Measurements from ENCODE around the gene SORCS2.

Gene SORCS2

DNA sequence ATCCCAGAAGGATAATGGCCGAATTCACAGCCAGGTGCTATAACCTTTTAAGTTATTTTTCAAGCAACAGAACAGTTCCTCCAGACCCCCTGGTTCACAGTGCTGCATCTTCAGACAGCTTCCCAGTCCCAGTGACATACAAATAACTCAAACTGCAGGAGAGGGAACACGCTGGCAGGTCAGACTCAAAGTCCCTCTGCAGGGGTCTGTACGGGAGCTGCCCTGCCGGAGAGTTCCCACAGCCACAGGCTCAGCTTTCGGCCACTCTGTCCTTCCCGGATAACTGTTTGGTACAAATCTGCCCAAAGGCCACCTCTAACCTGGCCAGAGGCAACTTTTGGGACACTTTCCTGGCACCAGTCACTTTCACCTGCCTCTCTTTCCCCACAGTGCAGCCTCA is 517.1 kb downstream of the SORCS2 start:
- H3K36me3 ChIP-seq (ENCODE audit: insufficient read depth, low read length), result no peaks in the 10 kb centered on the region
- WGBS, result 86% methylated on average over 6 of the region's 6 CpGs
- H3K4me1 ChIP-seq (ENCODE audit: insufficient read depth, low read length), result no peaks in the 10 kb centered on the region
- no peak overlapping the region for H3K4me3 ChIP-seq (ENCODE audit: low read length)
- no peaks in the 10 kb centered on the region for H3K27me3 ChIP-seq (ENCODE audit: insufficient read depth, low read length)
- no peak overlapping the region for H3K9ac ChIP-seq (ENCODE audit: low read depth, low read length)
- no peak overlapping the region for H3K27ac ChIP-seq (ENCODE audit: low read depth, low read length)
- H3K9me3 ChIP-seq (ENCODE audit: insufficient read depth, low read depth, low read length), result no peaks in the 10 kb centered on the region

DNA sequence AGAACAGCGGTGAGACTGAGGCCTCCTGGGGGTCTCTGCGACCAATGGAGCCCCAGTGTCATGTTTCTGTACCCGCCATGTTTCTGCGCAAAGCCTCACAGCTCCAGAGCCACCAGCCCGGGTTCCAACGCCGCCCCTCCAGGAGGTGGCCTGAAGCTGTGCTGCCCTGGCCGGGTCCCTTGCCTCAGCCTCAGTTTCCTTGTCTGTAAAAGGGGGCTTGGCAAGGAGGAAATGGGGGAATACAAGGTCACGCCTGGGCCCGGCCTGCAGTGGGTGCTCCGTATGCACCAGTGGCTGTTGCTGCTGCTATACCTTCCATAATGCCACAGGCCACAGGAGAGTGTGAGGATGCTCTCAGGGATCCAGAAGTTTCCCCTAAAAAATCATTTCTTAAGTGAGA is 517.8 kb downstream of the SORCS2 start:
- no peaks in the 10 kb centered on the region for H3K27me3 ChIP-seq (ENCODE audit: insufficient read depth, low read length)
- no peaks in the 10 kb centered on the region for H3K4me1 ChIP-seq (ENCODE audit: insufficient read depth, low read length)
- H3K9ac ChIP-seq (ENCODE audit: low read depth, low read length), result no peak overlapping the region
- WGBS, result 95% methylated on average over 11 of the region's 11 CpGs
- H3K36me3 ChIP-seq (ENCODE audit: insufficient read depth, low read length), result no peaks in the 10 kb centered on the region
- H3K4me3 ChIP-seq (ENCODE audit: low read length), result no peak overlapping the region
- no peak overlapping the region for H3K27ac ChIP-seq (ENCODE audit: low read depth, low read length)
- no peaks in the 10 kb centered on the region for H3K9me3 ChIP-seq (ENCODE audit: insufficient read depth, low read depth, low read length)

DNA sequence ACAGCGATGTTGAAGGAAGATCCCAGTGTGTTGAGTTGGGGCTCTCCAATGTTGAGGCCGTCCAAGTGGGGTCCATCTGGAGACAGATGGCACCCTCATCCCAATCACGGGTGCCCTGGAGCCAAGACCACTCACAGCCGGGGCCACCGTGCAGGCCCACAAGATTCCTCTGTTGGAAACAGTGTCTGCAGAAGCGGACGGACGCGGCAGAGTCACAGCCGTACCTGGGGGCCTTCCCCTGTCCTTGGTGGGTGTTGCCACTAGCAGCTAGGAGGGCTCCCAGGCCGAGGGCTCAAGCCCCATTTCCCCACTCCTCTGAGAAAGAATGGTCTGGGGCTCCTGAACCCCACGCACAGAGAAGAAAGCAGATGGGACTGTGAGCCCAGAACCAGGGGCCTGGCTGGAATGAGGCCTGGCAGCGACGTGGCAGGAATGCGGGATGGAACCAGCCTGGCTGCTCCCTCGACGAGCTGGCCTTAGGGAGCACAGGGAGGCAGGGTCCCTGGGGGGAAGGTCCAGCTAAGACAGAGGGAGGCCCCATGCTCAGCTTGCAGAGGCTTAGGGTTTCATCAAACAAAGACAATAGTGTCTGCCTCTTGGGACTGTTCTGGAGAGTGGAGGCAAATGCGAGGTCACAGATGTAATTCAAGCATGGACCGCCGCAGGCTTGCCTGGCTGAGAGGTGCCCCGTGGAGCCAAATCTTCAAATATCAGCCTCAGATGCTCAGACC is 518.4 kb downstream of the SORCS2 start:
- Histone ChIP-seq H3K36me3 (ENCODE audit: insufficient read depth, low read length) (no peaks in the 10 kb centered on the region), H3K4me1 (ENCODE audit: insufficient read depth, low read length) (no peaks in the 10 kb centered on the region), H3K27ac (ENCODE audit: low read depth, low read length) (no peak overlapping the region), H3K9ac (ENCODE audit: low read depth, low read length) (no peak overlapping the region), H3K4me3 (ENCODE audit: low read length) (no peak overlapping the region), H3K9me3 (ENCODE audit: insufficient read depth, low read depth, low read length) (no peaks in the 10 kb centered on the region), H3K27me3 (ENCODE audit: insufficient read depth, low read length) (no peaks in the 10 kb centered on the region)
- 91% methylated on average over 21 of the region's 21 CpGs for WGBS

DNA sequence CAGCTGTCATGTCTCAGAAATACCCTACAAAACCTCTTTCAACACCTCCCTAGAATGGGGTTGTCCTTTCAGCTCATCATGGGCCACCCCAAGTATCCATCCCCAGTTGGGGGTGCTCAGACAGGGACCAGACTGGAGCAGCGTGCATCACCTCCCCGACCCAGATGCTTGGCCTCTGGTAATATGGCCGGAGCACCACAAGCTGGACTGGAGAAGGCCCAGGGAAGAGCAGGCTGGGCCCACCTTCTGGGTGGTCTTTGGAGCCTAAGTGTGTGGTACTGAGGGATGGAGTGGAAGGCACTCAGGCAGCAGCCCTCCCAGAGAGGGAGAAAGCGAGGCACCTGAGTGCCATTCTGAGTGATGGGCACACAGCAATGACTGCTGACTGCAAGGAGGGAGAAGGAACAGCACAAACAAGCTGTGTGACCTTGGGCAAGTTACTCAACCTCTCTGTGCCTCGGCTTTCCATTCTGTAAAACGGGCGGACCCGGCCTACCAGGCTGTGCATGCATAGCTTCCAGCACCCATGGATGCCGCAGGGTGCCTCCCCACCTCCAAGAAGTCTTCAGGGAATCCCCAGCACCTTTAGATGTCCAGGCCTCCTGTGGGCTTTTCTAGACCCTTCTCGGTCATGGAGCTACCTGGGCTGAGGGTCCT is 519.1 kb downstream of the SORCS2 start:
- 95% methylated on average over 10 of the region's 10 CpGs for WGBS
- H3K4me1 ChIP-seq (ENCODE audit: insufficient read depth, low read length), result no peaks in the 10 kb centered on the region
- no peak overlapping the region for H3K9ac ChIP-seq (ENCODE audit: low read depth, low read length)

DNA sequence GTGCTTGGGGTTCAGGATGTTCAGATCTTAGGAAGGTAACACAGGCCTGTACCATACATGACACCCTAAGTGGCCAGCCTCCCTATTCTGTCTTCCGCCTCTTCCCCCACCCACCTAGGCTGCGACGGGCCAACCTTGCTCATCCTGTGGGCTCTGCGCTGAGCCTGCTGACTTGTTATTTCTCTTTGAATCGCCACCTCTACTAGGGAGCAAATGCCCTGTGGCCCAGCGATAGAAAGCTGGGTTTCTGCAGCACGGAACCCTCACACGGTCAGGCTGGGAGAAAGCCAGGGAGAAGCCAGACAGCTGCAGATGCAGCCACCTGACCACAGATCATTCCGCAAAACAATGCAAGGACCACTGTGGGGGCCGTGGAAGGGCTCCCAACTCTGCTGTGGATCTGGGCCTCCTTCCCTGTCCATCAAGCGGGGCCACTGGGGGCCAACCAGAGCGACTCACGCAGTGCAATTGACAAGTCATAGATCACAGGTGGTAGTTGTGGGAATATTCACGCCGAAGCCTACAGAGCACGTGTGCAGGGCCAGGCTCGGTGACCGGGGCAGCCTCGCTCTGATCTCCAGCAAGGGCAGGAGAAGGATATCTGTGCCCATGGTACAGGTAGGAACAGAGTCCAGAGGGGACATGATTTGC is 519.8 kb downstream of the SORCS2 start:
- Histone ChIP-seq H3K9ac (ENCODE audit: low read depth, low read length) (no peak overlapping the region), H3K4me1 (ENCODE audit: insufficient read depth, low read length) (no peaks in the 10 kb centered on the region)
- WGBS, result 92% methylated on average over 19 of the region's 19 CpGs

More for the DNA sequence above, 519.1 kb downstream of the SORCS2 start:
- Histone ChIP-seq H3K4me3 (ENCODE audit: low read length) (no peak overlapping the region), H3K36me3 (ENCODE audit: insufficient read depth, low read length) (no peaks in the 10 kb centered on the region), H3K9me3 (ENCODE audit: insufficient read depth, low read depth, low read length) (no peaks in the 10 kb centered on the region), H3K27me3 (ENCODE audit: insufficient read depth, low read length) (no peaks in the 10 kb centered on the region), H3K27ac (ENCODE audit: low read depth, low read length) (no peak overlapping the region)

DNA sequence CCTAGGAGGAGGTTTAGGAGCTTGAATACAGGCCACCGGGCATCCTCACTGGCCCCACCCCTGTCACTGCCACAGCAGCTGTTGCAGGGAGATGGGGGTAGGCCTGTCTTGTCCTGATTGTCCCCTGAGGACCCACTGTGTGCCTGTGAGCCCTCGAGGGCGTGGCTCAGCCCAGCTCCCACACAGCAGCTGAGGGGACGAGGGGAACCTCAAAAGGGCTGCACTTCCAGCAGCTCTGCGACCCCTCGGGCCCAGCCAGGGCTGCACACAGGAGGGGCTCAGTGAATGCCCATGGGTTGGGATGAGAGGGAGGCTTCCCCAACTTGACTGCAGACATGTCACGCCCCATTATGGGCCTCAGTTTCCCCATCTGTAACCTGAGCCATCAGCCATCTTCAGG is 521.4 kb downstream of the SORCS2 start:
- Histone ChIP-seq H3K27me3 (ENCODE audit: insufficient read depth, low read length) (peaks cover 3% of the 10 kb centered on the region; the same call in 1 of the 2 replicates), H3K4me1 (ENCODE audit: insufficient read depth, low read length) (no peaks in the 10 kb centered on the region), H3K9ac (ENCODE audit: low read depth, low read length) (no peak overlapping the region), H3K27ac (ENCODE audit: low read depth, low read length) (no peak overlapping the region), H3K4me3 (ENCODE audit: low read length) (no peak overlapping the region), H3K9me3 (ENCODE audit: insufficient read depth, low read depth, low read length) (no peaks in the 10 kb centered on the region), H3K36me3 (ENCODE audit: insufficient read depth, low read length) (no peaks in the 10 kb centered on the region)
- WGBS, result 84% methylated on average over 7 of the region's 7 CpGs

More for the DNA sequence above, 519.8 kb downstream of the SORCS2 start:
- Histone ChIP-seq H3K27ac (ENCODE audit: low read depth, low read length) (no peak overlapping the region), H3K27me3 (ENCODE audit: insufficient read depth, low read length) (no peaks in the 10 kb centered on the region), H3K36me3 (ENCODE audit: insufficient read depth, low read length) (no peaks in the 10 kb centered on the region), H3K9me3 (ENCODE audit: insufficient read depth, low read depth, low read length) (no peaks in the 10 kb centered on the region), H3K4me3 (ENCODE audit: low read length) (no peak overlapping the region)

DNA sequence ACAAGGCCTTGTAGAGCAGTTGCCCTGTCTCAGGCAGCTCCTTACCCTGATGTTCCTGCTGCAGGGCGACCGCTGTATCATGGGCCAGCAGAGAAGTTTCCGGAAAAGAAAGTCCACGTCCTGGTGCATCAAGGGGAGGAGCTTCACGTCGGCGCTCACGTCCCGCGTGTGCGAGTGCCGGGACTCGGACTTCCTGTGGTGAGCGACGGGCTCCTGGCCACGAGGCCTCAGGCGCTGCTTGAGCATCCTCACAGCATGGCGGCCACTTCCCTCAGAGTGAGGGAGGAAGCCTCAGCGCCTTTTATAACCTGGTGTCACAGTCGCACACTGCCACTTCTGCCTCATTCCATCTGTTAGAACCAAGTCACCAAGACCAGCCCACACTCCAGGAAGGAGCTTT is 521.8 kb downstream of the SORCS2 start:
- H3K4me1 ChIP-seq (ENCODE audit: insufficient read depth, low read length), result no peaks in the 10 kb centered on the region
- H3K4me3 ChIP-seq (ENCODE audit: low read length), result no peak overlapping the region
- no peaks in the 10 kb centered on the region for H3K36me3 ChIP-seq (ENCODE audit: insufficient read depth, low read length)
- H3K9ac ChIP-seq (ENCODE audit: low read depth, low read length), result no peak overlapping the region
- H3K27ac ChIP-seq (ENCODE audit: low read depth, low read length), result no peak overlapping the region
- peaks cover 7% of the 10 kb centered on the region for H3K27me3 ChIP-seq (ENCODE audit: insufficient read depth, low read length)
- 94% methylated on average over 20 of the region's 20 CpGs for WGBS
- H3K9me3 ChIP-seq (ENCODE audit: insufficient read depth, low read depth, low read length), result no peaks in the 10 kb centered on the region

DNA sequence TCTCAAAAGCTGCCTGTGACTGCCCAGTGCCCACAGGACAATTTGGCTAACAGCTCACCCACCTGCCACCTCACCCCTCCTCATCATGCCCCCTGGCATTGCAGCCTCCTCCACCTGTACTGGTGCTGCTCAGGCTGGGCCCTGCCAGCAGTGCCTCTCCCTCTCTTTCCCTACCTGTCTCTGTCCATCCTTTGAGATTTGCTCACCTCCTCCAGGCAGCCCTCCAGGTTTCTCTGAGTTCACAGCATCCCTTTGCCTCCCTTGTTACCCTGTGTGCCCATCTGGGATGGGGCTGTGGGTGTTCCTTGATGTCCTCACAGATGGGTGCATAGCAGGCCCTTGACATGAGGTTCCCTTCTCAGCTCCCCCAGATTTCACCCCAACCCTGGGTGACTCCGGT is 522.4 kb downstream of the SORCS2 start:
- 92% methylated on average over 1 of the region's 1 CpG for WGBS
- H3K36me3 ChIP-seq (ENCODE audit: insufficient read depth, low read length), result no peaks in the 10 kb centered on the region
- H3K4me3 ChIP-seq (ENCODE audit: low read length), result no peak overlapping the region
- peaks cover 10% of the 10 kb centered on the region for H3K27me3 ChIP-seq (ENCODE audit: insufficient read depth, low read length)
- no peak overlapping the region for H3K27ac ChIP-seq (ENCODE audit: low read depth, low read length)
- H3K4me1 ChIP-seq (ENCODE audit: insufficient read depth, low read length), result no peaks in the 10 kb centered on the region
- no peaks in the 10 kb centered on the region for H3K9me3 ChIP-seq (ENCODE audit: insufficient read depth, low read depth, low read length)
- H3K9ac ChIP-seq (ENCODE audit: low read depth, low read length), result no peak overlapping the region

DNA sequence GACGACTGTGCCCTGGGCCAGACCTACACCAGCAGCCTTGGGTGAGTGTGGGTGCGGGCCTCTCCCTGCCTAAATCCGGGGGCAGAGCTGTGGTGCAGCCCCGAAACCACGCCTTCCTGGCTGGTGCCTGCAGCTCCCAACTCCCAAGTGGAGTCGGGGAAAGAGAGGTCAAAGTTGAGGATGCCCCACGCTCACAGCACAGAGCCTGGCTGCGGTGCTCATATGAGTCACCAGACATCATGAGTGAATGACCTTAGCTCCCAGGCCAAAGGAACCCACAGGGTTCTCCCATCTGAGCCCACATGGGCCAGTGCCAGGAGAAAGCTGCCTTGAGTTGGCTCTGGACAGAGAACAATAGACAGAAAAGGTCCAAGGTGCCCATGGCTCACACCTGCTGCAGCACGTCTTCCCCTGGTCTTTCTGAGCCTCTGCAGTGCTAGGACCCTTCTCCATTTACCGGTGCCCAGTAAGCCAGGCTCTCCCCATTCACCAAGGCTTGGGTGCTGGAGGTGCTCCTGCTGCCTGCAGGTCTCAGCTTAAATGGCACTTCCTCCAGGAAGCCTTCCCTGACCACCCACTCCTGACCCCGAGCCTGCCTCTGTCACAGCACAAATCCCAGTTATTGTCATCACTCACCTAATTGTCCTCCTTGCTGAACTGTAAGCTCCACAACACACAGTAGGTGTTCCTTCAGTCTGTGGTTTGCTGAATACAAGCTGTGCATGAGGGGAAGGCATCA is 523.1 kb downstream of the SORCS2 start:
- Histone ChIP-seq H3K9me3 (ENCODE audit: insufficient read depth, low read depth, low read length) (no peaks in the 10 kb centered on the region), H3K36me3 (ENCODE audit: insufficient read depth, low read length) (no peaks in the 10 kb centered on the region), H3K9ac (ENCODE audit: low read depth, low read length) (no peak overlapping the region), H3K27me3 (ENCODE audit: insufficient read depth, low read length) (peaks cover 10% of the 10 kb centered on the region), H3K4me1 (ENCODE audit: insufficient read depth, low read length) (no peaks in the 10 kb centered on the region), H3K27ac (ENCODE audit: low read depth, low read length) (no peak overlapping the region), H3K4me3 (ENCODE audit: low read length) (no peak overlapping the region)
- WGBS, result 94% methylated on average over 11 of the region's 11 CpGs

DNA sequence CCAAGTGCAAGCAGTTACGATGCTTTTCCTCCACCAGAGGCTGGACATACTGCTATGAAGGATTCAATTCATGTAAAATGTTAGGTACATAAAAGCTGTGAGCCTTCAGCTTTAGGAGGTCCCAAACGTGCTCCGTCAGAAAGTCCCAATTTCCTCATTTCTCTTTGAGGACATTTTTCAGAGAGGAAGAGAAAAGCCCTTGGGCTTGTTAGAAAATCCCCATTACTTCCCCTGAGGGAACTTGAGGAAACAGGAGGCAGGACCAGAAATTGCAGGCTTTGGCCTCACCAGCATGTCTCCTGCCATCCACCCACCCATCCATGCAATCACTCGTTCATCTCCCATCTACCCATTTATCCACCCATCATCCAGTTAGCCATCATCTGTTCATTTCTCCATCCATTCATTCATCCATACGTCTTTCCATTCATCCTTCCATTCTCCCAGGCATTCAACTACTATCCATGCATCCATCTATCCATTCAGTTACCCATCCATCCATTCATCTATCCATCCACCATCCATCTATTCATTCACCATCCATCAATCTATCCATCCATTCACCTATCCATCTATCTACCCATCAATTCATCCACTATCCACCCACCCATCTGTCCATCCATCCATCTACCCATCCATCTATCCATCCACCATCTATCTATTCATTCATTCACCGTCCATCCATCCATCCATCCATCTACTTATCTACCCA is 523.8 kb downstream of the SORCS2 start:
- Histone ChIP-seq H3K4me3 (ENCODE audit: low read length) (no peak overlapping the region), H3K9ac (ENCODE audit: low read depth, low read length) (no peak overlapping the region), H3K36me3 (ENCODE audit: insufficient read depth, low read length) (no peaks in the 10 kb centered on the region), H3K27ac (ENCODE audit: low read depth, low read length) (no peak overlapping the region), H3K9me3 (ENCODE audit: insufficient read depth, low read depth, low read length) (no peaks in the 10 kb centered on the region), H3K4me1 (ENCODE audit: insufficient read depth, low read length) (no peaks in the 10 kb centered on the region), H3K27me3 (ENCODE audit: insufficient read depth, low read length) (peaks cover 10% of the 10 kb centered on the region)
- WGBS, result 79% methylated on average over 6 of the region's 6 CpGs

Measured in HUES64 (cell line).